Activated naive CD8-positive, alpha-beta T cell treated with anti-CD3 and anti-CD28 coated beads, Interleukin-2, amount 10 ng/mL, durations not matched to agents 7 days and 5 days (primary cell): ENCODE measurements around the gene NXT1. TPM values are rescaled to one million over a fixed set of nuclear protein-coding genes. Genes with fewer than 3 reads are reported as not detected.
A peak's percentile ranks its signal among the peaks of the same experiment; 100 is the strongest.
"Not testable (repeated sequence)": the region's sequence is repeated elsewhere in the genome, so short reads cannot be mapped to it uniquely, and the experiment has no call there.

Source experiments
- ATAC-seq: fragments of 150-1000 bp; cut with Tn5 transposase; one replicate; pipeline ENCODE4 v1.10.0; 2021; ENCODE audit warnings: low read depth, moderate library complexity
- POLR2A ChIA-PET: fragments of 350-600 bp; sonication (Branson Sonifier 250); formaldehyde crosslinking; loops from one replicate; lab custom pipeline; 2021; ENCODE audit warnings: antibody characterized with exemption; lab: Charles Lee
- DNase-seq: peaks from one replicate; pipeline ENCODE4 v3.0.0; 2021
- H3K27ac Mint-ChIP-seq: one replicate; pipeline ENCODE4 v1.8.0; 2022; ENCODE audit warnings: mild to moderate bottlenecking, mixed read lengths
- H3K27me3 Mint-ChIP-seq: one replicate; pipeline ENCODE4 v1.8.0; 2022; ENCODE audit warnings: mild to moderate bottlenecking, moderate library complexity, mixed read lengths
- H3K36me3 Mint-ChIP-seq: one replicate; pipeline ENCODE4 v1.8.0; 2021; ENCODE audit warnings: mild to moderate bottlenecking, mixed read lengths
- H3K4me1 Mint-ChIP-seq: one replicate; pipeline ENCODE4 v1.8.0; 2021; ENCODE audit warnings: mixed read lengths
- H3K4me3 Mint-ChIP-seq: one replicate; pipeline ENCODE4 v1.8.0; 2022; ENCODE audit warnings: mild to moderate bottlenecking, moderate library complexity, mixed read lengths
- H3K9me3 Mint-ChIP-seq: one replicate; pipeline ENCODE4 v1.8.0; 2021; ENCODE audit warnings: mixed read lengths
- total RNA-seq, 2 experiments: library from RNA; stranded (reverse); gene quantifications; one replicate each; pipeline ENCODE4 v1.2.3, GENCODE V29; 2021

NXT1 gene
- total RNA-seq, 2 experiments from 2014 or later: 29.9 to 31.9 TPM

GRCh38 chr20:23337312-23337711 is 13.3 kb upstream of the NXT1 start:
- Mint-ChIP-seq H3K27me3 (no peaks in the 10 kb centered on the region), H3K4me1 (peaks cover 10% of the 10 kb centered on the region), H3K9me3 (no peaks in the 10 kb centered on the region), H3K36me3 (no peaks in the 10 kb centered on the region), H3K4me3 (no peak overlapping the region), H3K27ac (no peak overlapping the region)
- no peak for DNase-seq
- ATAC-seq: no peak
- POLR2A ChIA-PET: no interaction called here

DNA sequence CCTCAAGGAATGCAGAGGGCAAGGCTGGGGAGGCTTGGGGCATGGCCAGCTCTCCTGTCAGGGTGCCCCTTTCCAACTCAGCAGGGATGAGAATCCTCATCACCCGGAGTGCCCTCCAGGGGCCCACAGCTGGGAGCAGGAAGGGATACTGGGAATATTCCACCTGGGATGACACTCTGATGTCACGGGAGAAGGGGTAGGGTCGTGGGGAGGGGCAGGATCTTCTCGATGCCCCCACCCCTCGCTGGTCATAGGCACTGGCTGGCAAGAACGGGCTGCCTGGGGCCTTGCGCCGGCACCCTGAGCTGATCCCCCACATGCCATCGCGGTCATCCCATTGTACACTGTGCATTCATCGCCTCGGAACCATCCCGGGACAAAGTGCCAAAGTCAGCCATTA is 10.6 kb upstream of the NXT1 start:
- no peak for ATAC-seq
- POLR2A ChIA-PET: no interaction called here
- no peaks in the 10 kb centered on the region for H3K36me3 Mint-ChIP-seq
- H3K9me3 Mint-ChIP-seq: no peaks in the 10 kb centered on the region
- peaks cover 5% of the 10 kb centered on the region for H3K4me1 Mint-ChIP-seq
- no peak overlapping the region for H3K27ac Mint-ChIP-seq
- no peak overlapping the region for H3K4me3 Mint-ChIP-seq
- no peaks in the 10 kb centered on the region for H3K27me3 Mint-ChIP-seq
- no peak for DNase-seq

DNA sequence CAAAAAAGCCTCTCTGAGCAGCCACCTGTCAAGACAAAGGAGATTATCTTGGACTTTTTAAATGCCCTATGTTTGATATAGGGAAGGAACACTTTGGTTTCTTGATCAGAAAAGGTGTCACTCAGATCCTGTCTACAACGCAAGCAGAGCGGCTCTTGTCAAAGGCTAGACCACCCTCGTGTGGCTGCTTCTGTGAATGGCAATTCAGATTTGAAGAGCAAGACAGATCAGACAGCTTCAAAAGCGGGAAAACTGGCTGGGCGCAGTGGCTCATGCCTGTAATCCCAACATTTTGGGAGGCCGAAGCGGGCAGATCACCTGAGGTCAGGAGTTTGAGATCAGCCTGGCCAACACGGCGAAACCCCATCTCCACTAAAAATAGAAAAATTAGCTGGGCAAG is 10.1 kb upstream of the NXT1 start:
- H3K4me1 Mint-ChIP-seq: peaks cover 4% of the 10 kb centered on the region
- no peaks in the 10 kb centered on the region for H3K27me3 Mint-ChIP-seq
- no peak overlapping the region for H3K27ac Mint-ChIP-seq
- H3K4me3 Mint-ChIP-seq: no peak overlapping the region
- DNase-seq (no peak), ATAC-seq (no peak)
- H3K9me3 Mint-ChIP-seq: no peaks in the 10 kb centered on the region
- POLR2A ChIA-PET: interaction anchor here (1.3 kb wide), 1 partner anchor 9 kb away, joined by 4 read pairs; no protein-coding TSS in a partner anchor
- H3K36me3 Mint-ChIP-seq: no peaks in the 10 kb centered on the region

- Mint-ChIP-seq H3K9me3 (no peaks in the 10 kb centered on the region), H3K4me1 (peaks cover 4% of the 10 kb centered on the region), H3K27ac (no peak overlapping the region), H3K36me3 (no peaks in the 10 kb centered on the region), H3K4me3 (no peak overlapping the region), H3K27me3 (no peaks in the 10 kb centered on the region)
- no peak for ATAC-seq
- no peak for DNase-seq
- POLR2A ChIA-PET: interaction anchor here (1.3 kb wide), 1 partner anchor 9 kb away, joined by 4 read pairs; no protein-coding TSS in a partner anchor
Observed at GRCh38 chr20:23341073-23341472, 9.5 kb upstream of the NXT1 start.

- ATAC-seq (no peak), DNase-seq (no peak)
- H3K4me3 Mint-ChIP-seq: no peak overlapping the region
- POLR2A ChIA-PET: no interaction called here
- no peaks in the 10 kb centered on the region for H3K9me3 Mint-ChIP-seq
- H3K36me3 Mint-ChIP-seq: no peaks in the 10 kb centered on the region
- no peak overlapping the region for H3K27ac Mint-ChIP-seq
- no peaks in the 10 kb centered on the region for H3K4me1 Mint-ChIP-seq
- H3K27me3 Mint-ChIP-seq: no peaks in the 10 kb centered on the region
Observed at GRCh38 chr20:23343590-23343989, 7.0 kb upstream of the NXT1 start.

GRCh38 chr20:23344336-23344735 is 6.3 kb upstream of the NXT1 start:
- no peak for ATAC-seq
- POLR2A ChIA-PET: no interaction called here
- no peak for DNase-seq
- Mint-ChIP-seq H3K36me3 (no peaks in the 10 kb centered on the region), H3K9me3 (no peaks in the 10 kb centered on the region), H3K27me3 (no peaks in the 10 kb centered on the region), H3K4me1 (peaks cover 4% of the 10 kb centered on the region), H3K4me3 (no peak overlapping the region), H3K27ac (no peak overlapping the region)

- Mint-ChIP-seq H3K4me1 (peaks cover 7% of the 10 kb centered on the region), H3K27ac (no peak overlapping the region), H3K36me3 (no peaks in the 10 kb centered on the region), H3K27me3 (no peaks in the 10 kb centered on the region), H3K9me3 (no peaks in the 10 kb centered on the region), H3K4me3 (no peak overlapping the region)
- ATAC-seq (no peak), DNase-seq (no peak)
- POLR2A ChIA-PET: interaction anchor here (1.0 kb wide), 1 partner anchor 12 kb away, joined by 3 read pairs; no protein-coding TSS in a partner anchor
Observed at GRCh38 chr20:23346002-23346401, 4.6 kb upstream of the NXT1 start.

DNA sequence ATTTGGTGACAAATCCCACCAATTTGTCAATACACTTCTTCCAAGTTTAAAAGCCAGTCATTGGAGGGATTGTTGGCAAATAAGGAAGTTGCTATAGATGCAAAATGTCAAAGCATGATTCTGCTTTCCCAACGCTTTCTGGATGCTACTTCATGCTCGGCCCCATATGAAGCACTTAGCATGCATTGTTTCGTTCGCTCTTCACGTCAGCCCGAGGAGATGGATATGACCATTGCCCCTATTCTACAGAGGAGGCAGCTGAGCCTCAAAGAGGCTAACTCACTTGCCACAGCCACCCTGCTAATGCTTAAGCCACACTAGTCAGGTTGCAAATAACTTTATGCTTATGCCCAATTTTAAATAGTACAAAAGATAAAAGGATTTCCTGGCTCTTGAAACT is 2.8 kb upstream of the NXT1 start:
- Mint-ChIP-seq H3K27me3 (no peaks in the 10 kb centered on the region), H3K4me1 (peaks cover 13% of the 10 kb centered on the region), H3K4me3 (no peak overlapping the region), H3K36me3 (peaks cover 2% of the 10 kb centered on the region), H3K9me3 (no peaks in the 10 kb centered on the region), H3K27ac (no peak overlapping the region)
- POLR2A ChIA-PET: no interaction called here
- DNase-seq (no peak), ATAC-seq (no peak)

DNA sequence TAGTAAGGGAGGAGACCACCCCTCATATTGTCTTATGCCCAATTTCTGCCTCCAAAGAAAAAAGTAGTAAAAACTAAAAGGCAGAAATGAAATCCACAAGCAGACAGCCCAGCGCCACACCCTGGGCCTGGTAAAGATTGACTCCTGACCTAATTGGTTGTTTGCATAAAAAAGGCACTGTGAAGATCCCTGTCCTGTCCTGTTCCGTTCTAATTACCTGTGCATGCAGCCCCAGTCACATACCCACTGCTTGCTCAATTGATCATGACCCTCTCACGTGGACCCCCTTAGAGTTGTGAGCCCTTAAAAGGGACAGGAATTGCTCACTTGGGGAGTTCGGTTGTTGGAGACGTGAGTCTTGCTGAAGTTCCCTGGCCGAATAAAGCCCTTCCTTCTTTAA is 2.1 kb upstream of the NXT1 start:
- not testable (repeated sequence) for H3K27me3 Mint-ChIP-seq, ATAC-seq, DNase-seq, H3K9me3 Mint-ChIP-seq, H3K4me3 Mint-ChIP-seq, H3K36me3 Mint-ChIP-seq
- Mint-ChIP-seq H3K4me1 (peaks cover 15% of the 10 kb centered on the region), H3K27ac (peak overlapping the region; percentile 14)
- POLR2A ChIA-PET: interaction anchor here (3.3 kb wide), 1 partner anchor 72 kb away, joined by 72 read pairs; the partner anchor contains the start of gene NAPB

GRCh38 chr20:23349338-23350195 is 1.0 kb upstream of the NXT1 start:
- H3K4me3 Mint-ChIP-seq: peak overlapping the region; percentile 86
- H3K36me3 Mint-ChIP-seq: peaks cover 5% of the 10 kb centered on the region
- POLR2A ChIA-PET: interaction anchor here (0.7 to 3.3 kb wide), 11 partner anchors 9 to 207 kb away, joined by 3 to 74 read pairs (median 3); partner anchors contain the start of genes GZF1 and NAPB
- peaks cover 16% of the 10 kb centered on the region for H3K4me1 Mint-ChIP-seq
- DNase-seq (no peak), ATAC-seq (peak; percentile 55)
- no peaks in the 10 kb centered on the region for H3K9me3 Mint-ChIP-seq
- no peaks in the 10 kb centered on the region for H3K27me3 Mint-ChIP-seq
- H3K27ac Mint-ChIP-seq: peak overlapping the region; percentile 99

- ATAC-seq (peak; percentile 20), DNase-seq (peak; percentile 59)
- Mint-ChIP-seq H3K9me3 (no peaks in the 10 kb centered on the region), H3K36me3 (peaks cover 7% of the 10 kb centered on the region), H3K4me1 (peaks cover 16% of the 10 kb centered on the region), H3K27me3 (no peaks in the 10 kb centered on the region), H3K4me3 (peak overlapping the region; percentile 86), H3K27ac (peak overlapping the region; percentile 80)
- POLR2A ChIA-PET: interaction anchor here (1.0 to 3.3 kb wide), 4 partner anchors 9 to 69 kb away, joined by 3 to 74 read pairs (median 40); partner anchors contain the start of genes GZF1 and NAPB
Observed at GRCh38 chr20:23350904-23351838, 580 bp downstream of the NXT1 start.

DNA sequence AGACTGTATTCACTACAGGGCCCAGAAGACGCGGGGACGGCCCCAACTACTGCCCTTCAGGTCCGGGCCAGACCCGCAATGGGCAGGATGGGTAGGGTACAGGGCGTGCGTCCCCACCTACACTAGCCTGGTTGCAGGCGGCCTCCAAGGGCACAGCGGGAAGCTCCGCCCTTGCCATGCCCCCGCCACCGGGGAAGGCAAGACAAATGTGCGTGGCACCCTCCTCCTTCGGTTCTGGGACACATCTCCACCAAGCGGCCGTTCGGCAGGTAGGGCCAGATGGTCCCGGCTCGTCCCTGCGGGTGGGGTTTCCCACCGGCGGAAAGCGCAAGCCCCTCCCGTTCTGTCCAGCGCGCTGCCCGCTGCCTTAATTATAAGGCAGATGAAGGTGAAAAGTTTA is 5.6 kb downstream of the NXT1 start:
- POLR2A ChIA-PET: interaction anchor here (1.5 to 2.1 kb wide), 2 partner anchors 61 to 62 kb away, joined by 7 to 11 read pairs; no protein-coding TSS in a partner anchor
- H3K27ac Mint-ChIP-seq: peak overlapping the region; percentile 58
- H3K36me3 Mint-ChIP-seq: peaks cover 7% of the 10 kb centered on the region
- DNase-seq (no peak), ATAC-seq (no peak)
- no peak overlapping the region for H3K4me3 Mint-ChIP-seq
- no peaks in the 10 kb centered on the region for H3K9me3 Mint-ChIP-seq
- H3K27me3 Mint-ChIP-seq: no peaks in the 10 kb centered on the region
- H3K4me1 Mint-ChIP-seq: peaks cover 17% of the 10 kb centered on the region
